DMS53 (cell line): Measurements from ENCODE around the gene IGSF8.
A peak's percentile ranks its signal among the peaks of the same experiment; 100 is the strongest.
"Not testable (repeated sequence)": the region's sequence is repeated elsewhere in the genome, so short reads cannot be mapped to it uniquely, and the experiment has no call there.

Experiments used
- DNase-seq: peaks from one replicate; lab custom pipeline; 2025; lab: John Stamatoyannopoulos, UW

The IGSF8 gene

GRCh38 chr1:160127381-160127780 lies 29.0 kb upstream of the IGSF8 start:
- no peak for DNase-seq

- not testable (repeated sequence) for DNase-seq
Measured at GRCh38 chr1:160126342-160126741, 27.9 kb upstream of the IGSF8 start.

- no peak for DNase-seq
Measured at GRCh38 chr1:160125746-160126145, 27.3 kb upstream of the IGSF8 start.

- DNase-seq, result peak; percentile 54
Measured at GRCh38 chr1:160124705-160125478, 26.5 kb upstream of the IGSF8 start.

GRCh38 chr1:160123726-160124125 lies 25.3 kb upstream of the IGSF8 start:
- DNase-seq, result no peak

- DNase-seq, result no peak
Measured at GRCh38 chr1:160122978-160123495, 24.6 kb upstream of the IGSF8 start.

- DNase-seq, result no peak
Measured at GRCh38 chr1:160121388-160121787, 23.0 kb upstream of the IGSF8 start.

- DNase-seq, result no peak
Measured at GRCh38 chr1:160120797-160121196, 22.4 kb upstream of the IGSF8 start.

- DNase-seq, result no peak
Measured at GRCh38 chr1:160118928-160119327, 20.5 kb upstream of the IGSF8 start.

GRCh38 chr1:160117709-160118183 lies 19.3 kb upstream of the IGSF8 start:
- DNase-seq, result no peak

GRCh38 chr1:160117300-160117699 lies 18.9 kb upstream of the IGSF8 start:
- no peak for DNase-seq

GRCh38 chr1:160116283-160117147 lies 18.1 kb upstream of the IGSF8 start:
- DNase-seq, result peak; percentile 39

- no peak for DNase-seq
Measured at GRCh38 chr1:160115545-160116282, 17.3 kb upstream of the IGSF8 start, which contains the start of gene ATP1A2. Gene ATP1A2 (plus strand): TSS chr1:160115759. CDS start chr1:160115862, 103 bp downstream.

- DNase-seq, result no peak
Measured at GRCh38 chr1:160114085-160114484, 15.7 kb upstream of the IGSF8 start.

GRCh38 chr1:160113407-160113806 lies 15.0 kb upstream of the IGSF8 start:
- DNase-seq, result no peak

GRCh38 chr1:160112357-160112756 lies 13.9 kb upstream of the IGSF8 start:
- DNase-seq, result no peak

GRCh38 chr1:160111462-160111861 lies 13.0 kb upstream of the IGSF8 start:
- DNase-seq, result not testable (repeated sequence)

GRCh38 chr1:160109686-160110085 lies 11.3 kb upstream of the IGSF8 start:
- peak; percentile 57 for DNase-seq

GRCh38 chr1:160108888-160109662 lies 10.7 kb upstream of the IGSF8 start:
- DNase-seq, result peak; percentile 64

- DNase-seq, result no peak
Measured at GRCh38 chr1:160107512-160107911, 9.1 kb upstream of the IGSF8 start.

GRCh38 chr1:160105155-160105554 lies 6.7 kb upstream of the IGSF8 start:
- no peak for DNase-seq
